Measurements from ENCODE around the gene CCDC136. TPM values are rescaled to one million over a fixed set of nuclear protein-coding genes. Genes with fewer than 3 reads are reported as not detected.

The CCDC136 gene
- total RNA-seq, 4 donors from 2014 or later, result 0.35 to 35.5 (median 6.1) TPM

GRCh38 chr7:128852537-128853254 lies 60.9 kb downstream of the CCDC136 start:
- no peak for TF ChIP-seq POLR2A (IDR thresholded peaks at IDR 0.05)
- TF ChIP-seq CTCF (IDR thresholded peaks at IDR 0.05), result no peak
- H3K4me3 ChIP-seq, result no peak overlapping the region
- H3K36me3 ChIP-seq, result peaks cover 0 to 21% (median 0%) of the 10 kb centered on the region in 3 donors
- no peaks in the 10 kb centered on the region for H3K4me1 ChIP-seq
- H3K27me3 ChIP-seq, result no peaks in the 10 kb centered on the region
- no peak overlapping the region for H3K27ac ChIP-seq
- H3K9me3 ChIP-seq, result no peaks in the 10 kb centered on the region
- DNase-seq, result no peak

GRCh38 chr7:128853799-128854198 lies 62.0 kb downstream of the CCDC136 start:
- Histone ChIP-seq H3K4me1 (no peaks in the 10 kb centered on the region), H3K36me3 (peaks cover 0 to 21% (median 0%) of the 10 kb centered on the region in 3 donors), H3K4me3 (no peak overlapping the region), H3K27me3 (no peaks in the 10 kb centered on the region), H3K27ac (no peak overlapping the region), H3K9me3 (no peaks in the 10 kb centered on the region)
- DNase-seq, result no peak
- TF ChIP-seq CTCF (IDR thresholded peaks at IDR 0.05) (no peak), POLR2A (IDR thresholded peaks at IDR 0.05) (no peak)

GRCh38 chr7:128854396-128854795 lies 62.6 kb downstream of the CCDC136 start:
- TF ChIP-seq POLR2A (IDR thresholded peaks at IDR 0.05) (no peak), CTCF (IDR thresholded peaks at IDR 0.05) (no peak)
- no peak overlapping the region for H3K4me3 ChIP-seq
- no peak for DNase-seq
- H3K4me1 ChIP-seq, result no peaks in the 10 kb centered on the region
- peaks cover 0 to 19% (median 0%) of the 10 kb centered on the region in 3 donors for H3K36me3 ChIP-seq
- H3K27me3 ChIP-seq, result no peaks in the 10 kb centered on the region
- H3K27ac ChIP-seq, result no peak overlapping the region
- no peaks in the 10 kb centered on the region for H3K9me3 ChIP-seq

GRCh38 chr7:128855559-128855958 lies 63.8 kb downstream of the CCDC136 start:
- Histone ChIP-seq H3K36me3 (peaks cover 0 to 14% (median 0%) of the 10 kb centered on the region in 3 donors), H3K27ac (no peak overlapping the region), H3K27me3 (no peaks in the 10 kb centered on the region), H3K9me3 (no peaks in the 10 kb centered on the region), H3K4me3 (no peak overlapping the region), H3K4me1 (peaks cover 0 to 7% (median 0%) of the 10 kb centered on the region in 4 donors)
- TF ChIP-seq POLR2A (IDR thresholded peaks at IDR 0.05), result no peak
- TF ChIP-seq CTCF (IDR thresholded peaks at IDR 0.05), result no peak
- DNase-seq, result no peak

DNA sequence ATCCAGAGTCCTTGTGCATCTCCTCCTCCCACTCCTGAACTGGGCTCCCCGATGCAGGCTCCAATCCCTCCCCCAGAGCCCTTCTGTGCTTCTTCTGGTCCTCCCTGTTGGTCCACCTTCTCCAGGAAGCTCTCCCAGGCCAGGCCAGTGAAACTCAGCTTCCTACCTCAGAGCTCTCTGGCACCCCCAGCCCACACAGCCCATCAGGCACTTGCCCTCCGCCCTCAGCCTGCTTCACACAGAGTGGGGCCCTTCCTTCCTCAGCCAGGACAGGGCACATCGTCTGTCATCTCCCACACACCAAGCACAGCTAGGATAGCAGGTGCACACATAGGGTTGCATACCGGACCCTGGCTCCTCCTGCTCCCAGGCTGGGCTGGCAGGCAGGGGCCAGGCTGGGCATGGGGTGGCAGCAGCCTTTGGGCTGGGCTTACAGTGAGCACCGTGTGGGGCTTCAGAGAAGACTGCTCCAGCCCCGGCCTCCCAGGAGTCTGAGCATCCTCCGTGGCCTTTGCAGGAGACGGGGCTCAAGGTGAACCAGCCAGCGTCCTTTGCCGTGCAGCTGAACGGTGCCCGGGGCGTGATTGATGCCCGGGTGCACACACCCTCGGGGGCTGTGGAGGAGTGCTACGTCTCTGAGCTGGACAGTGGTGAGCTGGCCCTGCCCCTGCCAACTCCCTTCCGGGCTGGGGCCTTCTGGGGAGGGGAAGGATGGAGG lies 64.4 kb downstream of the CCDC136 start:
- H3K9me3 ChIP-seq, result no peaks in the 10 kb centered on the region
- H3K4me1 ChIP-seq, result peaks cover 0 to 8% (median 0%) of the 10 kb centered on the region in 4 donors
- no peaks in the 10 kb centered on the region for H3K27me3 ChIP-seq
- H3K4me3 ChIP-seq, result no peak overlapping the region
- no peak overlapping the region for H3K27ac ChIP-seq
- no peak for TF ChIP-seq POLR2A (IDR thresholded peaks at IDR 0.05)
- TF ChIP-seq CTCF (IDR thresholded peaks at IDR 0.05), result no peak
- no peak for DNase-seq
- H3K36me3 ChIP-seq, result peaks cover 0 to 14% (median 0%) of the 10 kb centered on the region in 3 donors
